Loucy (cell line): ENCODE measurements around the gene HOXA5.

Experiments
- CTCF ChIP-seq: fragments of 200-600 bp; sonication (generic); conservative IDR thresholded peaks from 2 replicates; pipeline ENCODE4 v1.5.1; 2014; ENCODE audit warnings: mild to moderate bottlenecking, antibody characterized with exemption, low read length
- EZH2phosphoT487 ChIP-seq: fragments of 200-600 bp; IDR thresholded peaks from 2 replicates; pipeline ENCODE4 v1.6.1; 2018; ENCODE audit warnings: antibody characterized with exemption, mild to moderate bottlenecking, moderate library complexity, borderline replicate concordance

- no peak for TF ChIP-seq CTCF
- no peak for TF ChIP-seq EZH2phosphoT487
These were observed 18.4 kb downstream of the HOXA5 start for GRCh38 chr7:27124902-27125689.
